Keratinocyte (primary cell): ENCODE measurements around the gene TLR8. TPM values are rescaled to one million over a fixed set of nuclear protein-coding genes. Genes with fewer than 3 reads are reported as not detected.
A peak's percentile ranks its signal among the peaks of the same experiment; 100 is the strongest.

Source experiments
- DNase-seq: peaks from one replicate; pipeline ENCODE4 v3.0.0-alpha.2; 2011; ENCODE audit warnings: low read depth, missing footprints, low spot score
- FAIRE-seq: peaks from 2 replicates; lab custom pipeline; 2011; peaks lifted over from hg19 to GRCh38; lab: Jason Lieb, UNC
- H2AFZ ChIP-seq: 2 replicates; pipeline ENCODE4 v1.6.0; 2012; ENCODE audit warnings: low read length, control low read depth, inconsistent platforms; ENCODE audit not compliant: control insufficient read depth
- H3K27ac ChIP-seq: 2 replicates; pipeline ENCODE4 v1.5.1; 2011; ENCODE audit warnings: low read length; ENCODE audit not compliant: control insufficient read depth, insufficient read depth
- H3K27me3 ChIP-seq: 3 replicates; pipeline ENCODE4 v1.6.0; 2011; ENCODE audit warnings: low read length; ENCODE audit not compliant: control insufficient read depth, insufficient read depth; ENCODE audit errors: extremely low read depth
- H3K36me3 ChIP-seq, 2 experiments: 2 replicates in 1 of 2; 3 replicates in 1 of 2; pipeline ENCODE4 v1.5.1; 2011; ENCODE audit warnings: low read length in 2 of 2, mild to moderate bottlenecking in 1 of 2; ENCODE audit not compliant: control insufficient read depth in 2 of 2, insufficient read depth in 2 of 2; ENCODE audit errors: extremely low read depth in 1 of 2
- H3K4me1 ChIP-seq: 3 replicates; pipeline ENCODE4 v1.5.1; 2011; ENCODE audit warnings: low read length; ENCODE audit not compliant: control insufficient read depth, insufficient read depth; ENCODE audit errors: extremely low read depth
- H3K4me2 ChIP-seq: 3 replicates; pipeline ENCODE4 v1.6.0; 2011; ENCODE audit warnings: low read depth, low read length; ENCODE audit not compliant: control insufficient read depth, insufficient read depth; ENCODE audit errors: extremely low read depth
- H3K4me3 ChIP-seq, 3 experiments: fragments of 200-600 bp in 1 of 3; sonication (generic) in 1 of 3; 2 replicates in 2 of 3; 3 replicates in 1 of 3; pipeline ENCODE4 v1.5.1; 2011 to 2016; ENCODE audit warnings: low read length in 3 of 3, mild to moderate bottlenecking in 3 of 3, control low read depth in 2 of 3, inconsistent platforms in 1 of 3, low read depth in 1 of 3, mixed read lengths in 1 of 3, mixed run types in 1 of 3, moderate library complexity in 1 of 3; ENCODE audit not compliant: control insufficient read depth in 2 of 3, insufficient read depth in 2 of 3; ENCODE audit errors: extremely low read depth in 1 of 3
- H3K79me2 ChIP-seq: 2 replicates; pipeline ENCODE4 v1.6.0; 2012; ENCODE audit warnings: low read length; ENCODE audit not compliant: control insufficient read depth, insufficient read depth
- H3K9ac ChIP-seq: 3 replicates; pipeline ENCODE4 v1.6.0; 2011; ENCODE audit warnings: low read length; ENCODE audit not compliant: control insufficient read depth, insufficient read depth; ENCODE audit errors: extremely low read depth
- H3K9me1 ChIP-seq: 3 replicates; pipeline ENCODE4 v1.6.0; 2011; ENCODE audit warnings: low read length; ENCODE audit not compliant: control insufficient read depth, insufficient read depth; ENCODE audit errors: extremely low read depth
- H3K9me3 ChIP-seq: 2 replicates; pipeline ENCODE4 v1.5.1; 2012; ENCODE audit warnings: low read depth, low read length; ENCODE audit not compliant: control insufficient read depth
- H4K20me1 ChIP-seq: 3 replicates; pipeline ENCODE4 v1.6.0; 2011; ENCODE audit warnings: low read length; ENCODE audit not compliant: control insufficient read depth, insufficient read depth; ENCODE audit errors: extremely low read depth
- EZH2 ChIP-seq: IDR thresholded peaks from one replicate; pipeline ENCODE4 v1.6.1; 2012; ENCODE audit warnings: inconsistent platforms, mild to moderate bottlenecking, low read length, moderate library complexity
- dilution Hi-C: fragments of 300-500 bp; cut with MboI; formaldehyde crosslinking; loops from one replicate; pipeline ENCODE4 v1.7.0; 2020; ENCODE audit warnings: low sequenced_read_pairs; ENCODE audit not compliant: extremely low pct_ligation_motif_present
- polyA plus RNA-seq, 5 experiments: library from polyadenylated mRNA; depleted of rRNA in 3 of 5; stranded (reverse) in 3 of 5; stranded (forward) in 1 of 5; unstranded in 1 of 5; fragments of >200 nt; gene quantifications; 1 replicate in 1 of 5; 2 replicates in 3 of 5; 3 replicates in 1 of 5; pipeline versions ENCODE4 v1.2.1 to v1.2.3, GENCODE V29; 2011 to 2012; ENCODE audit warnings: missing spikeins in 2 of 5, low read depth in 1 of 5, low replicate concordance in 1 of 5
- TF ChIP-seq, protein P1 (sequence below), 3 experiments: IDR thresholded peaks in 1 of 3; conservative IDR thresholded peaks in 1 of 3; optimal IDR thresholded peaks in 1 of 3; 2 replicates in 2 of 3; 3 replicates in 1 of 3; pipeline versions ENCODE3 to v1.5.1; 2011; ENCODE audit warnings: low read length in 3 of 3, mild to moderate bottlenecking in 3 of 3, moderate library complexity in 2 of 3, control low read depth in 1 of 3, inconsistent platforms in 1 of 3; ENCODE audit not compliant: insufficient read depth in 2 of 3; ENCODE audit errors: extremely low read depth in 1 of 3

Gene TLR8
- polyA plus RNA-seq, 1 donor (not counting 4 experiments of a cell fraction or from before 2014, with no cell fraction given), result not detected

DNA sequence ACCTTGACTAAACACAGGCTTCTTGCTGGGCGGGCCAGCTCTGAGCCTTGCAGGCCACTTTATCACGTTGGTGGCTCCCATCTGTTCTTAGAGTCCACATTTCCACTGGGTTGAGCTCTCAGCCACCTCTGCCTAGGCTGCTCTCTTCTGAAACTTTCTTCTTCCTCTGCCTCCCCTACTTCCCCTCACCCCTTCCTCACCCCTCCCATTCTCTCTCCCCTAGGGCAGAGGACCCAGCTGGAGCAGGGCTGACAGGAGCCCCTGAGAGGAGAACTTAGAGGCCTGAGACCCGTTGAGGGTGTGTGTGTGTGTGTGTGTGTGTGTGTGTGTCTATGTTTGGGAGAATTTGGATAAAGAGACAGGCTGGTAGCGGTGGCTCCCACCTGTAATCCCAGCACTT lies 48.6 kb downstream of the TLR8 start:
- TF ChIP-seq EZH2, result no peak
- TF ChIP-seq, protein P1, sequence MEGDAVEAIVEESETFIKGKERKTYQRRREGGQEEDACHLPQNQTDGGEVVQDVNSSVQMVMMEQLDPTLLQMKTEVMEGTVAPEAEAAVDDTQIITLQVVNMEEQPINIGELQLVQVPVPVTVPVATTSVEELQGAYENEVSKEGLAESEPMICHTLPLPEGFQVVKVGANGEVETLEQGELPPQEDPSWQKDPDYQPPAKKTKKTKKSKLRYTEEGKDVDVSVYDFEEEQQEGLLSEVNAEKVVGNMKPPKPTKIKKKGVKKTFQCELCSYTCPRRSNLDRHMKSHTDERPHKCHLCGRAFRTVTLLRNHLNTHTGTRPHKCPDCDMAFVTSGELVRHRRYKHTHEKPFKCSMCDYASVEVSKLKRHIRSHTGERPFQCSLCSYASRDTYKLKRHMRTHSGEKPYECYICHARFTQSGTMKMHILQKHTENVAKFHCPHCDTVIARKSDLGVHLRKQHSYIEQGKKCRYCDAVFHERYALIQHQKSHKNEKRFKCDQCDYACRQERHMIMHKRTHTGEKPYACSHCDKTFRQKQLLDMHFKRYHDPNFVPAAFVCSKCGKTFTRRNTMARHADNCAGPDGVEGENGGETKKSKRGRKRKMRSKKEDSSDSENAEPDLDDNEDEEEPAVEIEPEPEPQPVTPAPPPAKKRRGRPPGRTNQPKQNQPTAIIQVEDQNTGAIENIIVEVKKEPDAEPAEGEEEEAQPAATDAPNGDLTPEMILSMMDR (optimal IDR thresholded peaks at IDR 0.05 in 1 of 3, IDR thresholded peaks at IDR 0.05 in 1 of 3, conservative IDR thresholded peaks at IDR 0.05 in 1 of 3; ENCODE audit: extremely low read depth in 1 of 3, insufficient read depth in 2 of 3, low read length in 3 of 3), result no peak
- Histone ChIP-seq H3K4me2 (no peak overlapping the region), H2AFZ (no peak overlapping the region), H3K4me3 (no peak overlapping the region), H3K79me2 (no peaks in the 10 kb centered on the region), H3K27me3 (no peaks in the 10 kb centered on the region), H3K9ac (no peak overlapping the region), H3K36me3 (no peaks in the 10 kb centered on the region), H4K20me1 (no peaks in the 10 kb centered on the region), H3K9me1 (no peaks in the 10 kb centered on the region), H3K27ac (no peak overlapping the region), H3K9me3 (no peaks in the 10 kb centered on the region), H3K4me1 (peaks cover 21% of the 10 kb centered on the region)
- dilution Hi-C loops, result no loop called here
- FAIRE-seq (no peak), DNase-seq (no peak)

DNA sequence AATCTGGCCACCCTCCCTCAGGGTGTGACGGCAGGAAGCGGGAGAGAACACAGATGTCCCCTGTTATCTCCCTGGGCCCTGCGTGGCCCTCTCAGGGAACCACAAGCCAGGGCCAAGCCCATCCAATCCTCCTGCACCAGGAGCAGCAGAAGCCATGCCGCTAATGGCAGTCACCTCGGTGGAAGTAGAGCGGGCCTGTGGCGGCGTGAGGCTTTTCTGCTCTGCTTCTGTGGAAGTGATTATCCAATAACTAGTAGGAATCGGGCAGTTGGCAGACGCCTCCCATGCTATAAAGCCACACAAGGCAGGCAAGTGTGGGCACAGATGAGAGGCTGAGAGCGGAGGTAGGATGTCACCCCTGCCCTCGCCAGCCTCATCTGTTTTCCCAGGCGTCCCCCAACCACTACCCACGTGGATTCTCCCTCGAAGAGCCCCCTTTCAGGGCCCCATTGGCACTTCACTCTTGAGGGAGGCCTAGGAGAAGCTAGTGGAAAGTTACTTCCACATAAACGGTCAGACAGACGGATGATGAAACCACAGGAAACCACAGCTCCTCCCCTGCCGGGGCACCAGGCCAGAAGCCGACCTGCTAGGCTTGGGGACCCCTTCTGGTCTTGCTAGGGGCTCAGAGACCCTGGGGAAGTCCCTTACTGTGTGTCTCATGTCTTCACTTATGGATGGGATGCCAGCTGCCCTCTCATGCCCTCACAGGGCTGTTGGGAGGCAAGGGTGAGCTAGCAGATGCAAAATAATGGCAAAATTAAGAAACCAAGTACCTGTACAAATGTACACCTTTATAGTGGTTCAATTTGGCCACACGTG lies 49.7 kb downstream of the TLR8 start:
- no peaks in the 10 kb centered on the region for H3K9me3 ChIP-seq
- peaks cover 22% of the 10 kb centered on the region for H3K4me1 ChIP-seq
- H3K9ac ChIP-seq, result peak overlapping the region; percentile 68
- H3K4me3 ChIP-seq, result no peak overlapping the region
- H3K36me3 ChIP-seq, result no peaks in the 10 kb centered on the region
- H2AFZ ChIP-seq, result peak overlapping the region; percentile 71
- no peak for FAIRE-seq
- no peak for TF ChIP-seq EZH2
- TF ChIP-seq, protein P1 (optimal IDR thresholded peaks at IDR 0.05 in 1 of 3, IDR thresholded peaks at IDR 0.05 in 1 of 3, conservative IDR thresholded peaks at IDR 0.05 in 1 of 3; ENCODE audit: extremely low read depth in 1 of 3, insufficient read depth in 2 of 3, low read length in 3 of 3), result no peak
- H3K4me2 ChIP-seq, result peak overlapping the region; percentile 57
- H3K27me3 ChIP-seq, result no peaks in the 10 kb centered on the region
- H3K9me1 ChIP-seq, result no peaks in the 10 kb centered on the region
- dilution Hi-C loops, result no loop called here
- DNase-seq, result no peak
- peak overlapping the region; percentile 92 for H3K27ac ChIP-seq
- H4K20me1 ChIP-seq, result no peaks in the 10 kb centered on the region
- no peaks in the 10 kb centered on the region for H3K79me2 ChIP-seq
